ENCODE data around the gene NEMP2.

The NEMP2 gene

GRCh38 chr2:190535121-190535439 is 558 bp upstream of the NEMP2 start:
- DNase-seq (ENCODE audit: low read depth in 2 of 2), result no peak
- H3K4me3 ChIP-seq (replicated peaks in 1 of 2; ENCODE audit: low read depth in 2 of 2, low read length in 2 of 2), result peak overlapping the region; percentile 52 to 65
- TF ChIP-seq, protein P1, sequence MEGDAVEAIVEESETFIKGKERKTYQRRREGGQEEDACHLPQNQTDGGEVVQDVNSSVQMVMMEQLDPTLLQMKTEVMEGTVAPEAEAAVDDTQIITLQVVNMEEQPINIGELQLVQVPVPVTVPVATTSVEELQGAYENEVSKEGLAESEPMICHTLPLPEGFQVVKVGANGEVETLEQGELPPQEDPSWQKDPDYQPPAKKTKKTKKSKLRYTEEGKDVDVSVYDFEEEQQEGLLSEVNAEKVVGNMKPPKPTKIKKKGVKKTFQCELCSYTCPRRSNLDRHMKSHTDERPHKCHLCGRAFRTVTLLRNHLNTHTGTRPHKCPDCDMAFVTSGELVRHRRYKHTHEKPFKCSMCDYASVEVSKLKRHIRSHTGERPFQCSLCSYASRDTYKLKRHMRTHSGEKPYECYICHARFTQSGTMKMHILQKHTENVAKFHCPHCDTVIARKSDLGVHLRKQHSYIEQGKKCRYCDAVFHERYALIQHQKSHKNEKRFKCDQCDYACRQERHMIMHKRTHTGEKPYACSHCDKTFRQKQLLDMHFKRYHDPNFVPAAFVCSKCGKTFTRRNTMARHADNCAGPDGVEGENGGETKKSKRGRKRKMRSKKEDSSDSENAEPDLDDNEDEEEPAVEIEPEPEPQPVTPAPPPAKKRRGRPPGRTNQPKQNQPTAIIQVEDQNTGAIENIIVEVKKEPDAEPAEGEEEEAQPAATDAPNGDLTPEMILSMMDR (IDR thresholded peaks at IDR 0.05; ENCODE audit: low read depth, low read length), result no peak

DNA sequence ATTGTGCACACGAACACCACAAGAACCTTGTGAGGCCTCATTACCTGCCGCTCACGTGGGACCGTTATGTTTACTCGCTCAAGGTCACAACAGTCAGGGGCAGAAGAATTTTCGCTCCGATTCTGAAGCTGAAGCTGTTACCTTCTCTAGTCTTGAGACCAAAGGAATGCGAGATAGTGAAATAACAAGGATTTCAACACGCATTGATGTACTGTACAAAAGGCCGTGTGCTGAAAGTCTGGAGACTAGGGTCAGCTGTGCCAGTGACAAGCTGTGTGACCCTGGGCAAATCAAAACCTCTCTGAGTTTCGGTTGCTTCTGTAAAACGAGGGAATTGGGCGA is 583 bp downstream of the NEMP2 start:
- TF ChIP-seq, protein P1 (IDR thresholded peaks at IDR 0.05; ENCODE audit: low read depth, low read length), result no peak
- DNase-seq (ENCODE audit: low read depth in 2 of 2), result no peak
- peak overlapping the region; percentile 52 to 65 for H3K4me3 ChIP-seq (replicated peaks in 1 of 2; ENCODE audit: low read depth in 2 of 2, low read length in 2 of 2)

DNA sequence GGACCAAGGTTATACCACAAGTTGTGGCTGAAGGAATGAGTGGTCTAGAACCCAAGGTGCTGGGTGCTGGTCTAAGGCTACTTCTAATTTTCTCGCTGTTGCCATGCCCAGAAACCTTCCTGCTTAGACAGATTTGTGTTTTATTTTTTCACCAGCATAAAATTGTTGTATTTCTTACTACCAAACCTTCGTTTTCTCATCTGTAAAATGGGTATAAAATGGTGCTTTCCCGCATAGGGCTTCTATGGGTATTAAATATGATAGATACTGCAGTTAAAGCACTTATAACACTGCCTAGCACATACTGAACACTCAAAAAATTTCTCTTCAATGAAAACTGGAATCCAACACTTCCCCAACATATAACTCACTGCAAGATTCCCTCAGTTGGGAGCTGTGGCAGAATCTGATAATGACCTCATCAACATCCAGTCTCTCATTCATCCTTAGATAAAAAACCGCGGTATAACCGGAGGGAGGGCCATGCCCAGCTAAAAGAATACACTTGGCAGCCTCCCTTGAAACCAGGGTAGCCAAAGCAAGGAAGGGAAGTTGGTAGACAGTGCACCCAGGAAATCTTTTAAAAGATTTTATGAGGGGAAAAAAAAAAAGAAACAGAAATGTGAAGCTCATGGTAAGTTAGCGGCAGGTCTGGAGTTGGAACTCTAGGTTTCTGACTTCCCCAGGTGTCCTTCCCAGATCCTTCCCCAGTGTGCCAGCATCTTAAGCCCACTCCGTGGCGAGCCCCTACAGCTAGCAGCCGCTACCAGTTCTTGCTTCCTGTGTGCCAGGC is 1.2 kb downstream of the NEMP2 start:
- TF ChIP-seq, protein P1 (IDR thresholded peaks at IDR 0.05; ENCODE audit: low read depth, low read length), result no peak
- H3K4me3 ChIP-seq (replicated peaks in 1 of 2; ENCODE audit: low read depth in 2 of 2, low read length in 2 of 2), result peak overlapping the region; percentile 52 to 65
- no peak for DNase-seq (ENCODE audit: low read depth in 2 of 2)

DNA sequence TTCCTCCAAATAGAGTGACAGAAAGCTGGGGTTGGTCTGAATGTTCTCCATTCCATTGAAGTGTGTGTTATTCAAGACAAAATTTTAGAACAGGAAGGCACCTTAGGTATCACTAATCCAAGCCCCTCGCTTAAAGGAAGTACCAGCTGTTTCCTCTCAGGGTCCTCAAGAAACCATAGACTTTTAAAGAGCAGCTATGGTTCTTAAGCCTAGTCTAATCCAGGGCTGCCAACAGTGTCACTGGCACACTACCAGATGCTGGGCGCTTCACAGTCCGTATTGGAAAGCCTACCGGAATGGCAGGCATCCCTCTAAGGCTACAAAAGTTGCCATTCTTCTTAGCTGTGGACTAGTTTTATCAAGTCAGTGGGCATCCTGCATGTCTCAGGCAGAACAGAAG is 1.9 kb downstream of the NEMP2 start:
- H3K4me3 ChIP-seq (replicated peaks in 1 of 2; ENCODE audit: low read depth in 2 of 2, low read length in 2 of 2), result no peak overlapping the region
- DNase-seq (ENCODE audit: low read depth in 2 of 2), result no peak
- TF ChIP-seq, protein P1 (IDR thresholded peaks at IDR 0.05; ENCODE audit: low read depth, low read length), result no peak

GRCh38 chr2:190530248-190530900 is 4.1 kb downstream of the NEMP2 start:
- TF ChIP-seq, protein P1 (IDR thresholded peaks at IDR 0.05; ENCODE audit: low read depth, low read length), result no peak
- peak in 1 of 2 donors; percentile 60 for DNase-seq (ENCODE audit: low read depth in 2 of 2)

GRCh38 chr2:190529486-190530247 is 4.9 kb downstream of the NEMP2 start:
- TF ChIP-seq, protein P1 (IDR thresholded peaks at IDR 0.05; ENCODE audit: low read depth, low read length), result no peak
- no peak overlapping the region for H3K4me3 ChIP-seq (replicated peaks in 1 of 2; ENCODE audit: low read depth in 2 of 2, low read length in 2 of 2)
- no peak for DNase-seq (ENCODE audit: low read depth in 2 of 2)

More at GRCh38 chr2:190530248-190530900, 4.1 kb downstream of the NEMP2 start:
- no peak overlapping the region for H3K4me3 ChIP-seq (replicated peaks in 1 of 2; ENCODE audit: low read depth in 2 of 2, low read length in 2 of 2)

Data from cardiac fibroblast (primary cell).